Testis (tissue), 2 donors: ENCODE data around the gene FLT3LG.

Experiments
- CTCF ChIP-seq, 3 experiments: fragments of 450-650 bp in 2 of 3; fragments of 200-600 bp in 1 of 3; sonication (generic) in 1 of 3; IDR thresholded peaks; one replicate each; pipeline ENCODE4 v1.5.1; 2016 to 2019; ENCODE audit warnings: antibody characterized with exemption in 3 of 3, mild to moderate bottlenecking in 2 of 3, moderate library complexity in 1 of 3
- POLR2A ChIP-seq: fragments of 450-650 bp; IDR thresholded peaks from one replicate; pipeline ENCODE4 v1.6.1; 2017; ENCODE audit warnings: antibody characterized with exemption, mild to moderate bottlenecking, moderate library complexity

GRCh38 chr19:49499030-49499670 lies 25.1 kb downstream of the FLT3LG start:
- TF ChIP-seq CTCF (IDR thresholded peaks at IDR 0.05) (no peak), POLR2A (no peak)
